ENCODE data around the gene KCNK1. TPM values are rescaled to one million over a fixed set of nuclear protein-coding genes. Genes with fewer than 3 reads are reported as not detected.

The KCNK1 gene
- total RNA-seq, 1 experiment from 2014 or later = 13.3 TPM

DNA sequence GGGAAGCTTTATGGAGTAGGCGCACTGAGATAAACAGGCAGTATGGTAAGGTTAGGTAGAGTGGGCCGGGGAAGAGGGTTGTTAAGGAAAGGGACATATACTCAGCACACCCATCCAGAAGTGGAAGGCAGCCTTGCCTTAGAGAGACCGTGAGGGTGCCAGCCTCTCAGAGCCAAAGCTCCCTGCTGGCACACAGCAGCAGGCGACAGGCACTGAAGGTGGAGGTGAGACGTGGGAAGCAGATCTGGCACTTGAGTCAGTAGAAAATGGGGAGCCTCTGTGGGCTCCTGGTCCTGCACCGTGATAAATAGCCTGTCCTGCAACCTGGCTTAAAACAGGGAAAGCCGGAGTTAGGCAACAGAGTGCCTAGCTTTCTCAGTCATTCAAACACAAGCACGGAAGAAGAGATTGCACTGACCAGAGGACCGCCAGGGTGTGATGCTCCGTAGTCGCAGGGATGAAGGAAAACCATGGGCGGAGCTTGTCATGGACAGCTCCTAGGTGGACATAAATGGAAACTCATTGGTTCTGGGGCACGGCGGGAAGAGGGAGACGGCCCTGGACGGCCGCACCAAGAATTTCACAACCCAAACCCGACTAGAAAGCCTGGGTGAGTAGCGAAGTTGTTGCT lies 15.5 kb downstream of the KCNK1 start (continued):
- no peak for TF ChIP-seq ZNF219 (CRISPR knock-in tag; IDR thresholded peaks at IDR 0.05; ENCODE audit: borderline replicate concordance)

GRCh38 chr1:233631810-233632405 lies 18.0 kb downstream of the KCNK1 start:
- CTCF ChIA-PET = interaction anchor here (1.6 kb wide), 1 partner anchor 44 kb away, joined by 4 read pairs; no protein-coding TSS in a partner anchor
- H3K4me3 Mint-ChIP-seq = no peak overlapping the region

GRCh38 chr1:233632436-233632835 lies 18.5 kb downstream of the KCNK1 start:
- ChIA-PET CTCF (interaction anchor here (1.6 kb wide), 1 partner anchor 43 kb away, joined by 4 read pairs; no protein-coding TSS in a partner anchor), POLR2A (no interaction called here)
- no peak for ATAC-seq
- no peaks in the 10 kb centered on the region for H3K27me3 Mint-ChIP-seq (ENCODE audit: low read depth)
- H3K27ac Mint-ChIP-seq = no peak overlapping the region
- peaks cover 44% of the 10 kb centered on the region for H3K4me1 Mint-ChIP-seq
- H3K9me3 Mint-ChIP-seq = peaks cover 7% of the 10 kb centered on the region
- DNase-seq (ENCODE audit: low spot score) = no peak
- H3K4me3 Mint-ChIP-seq = no peak overlapping the region
- peaks cover 13% of the 10 kb centered on the region for H3K36me3 Mint-ChIP-seq
- TF ChIP-seq ATF1 (CRISPR knock-in tag; IDR thresholded peaks at IDR 0.05) = no peak
- no peak for TF ChIP-seq AFF4 (CRISPR knock-in tag; IDR thresholded peaks at IDR 0.05; ENCODE audit: borderline replicate concordance)
- TF ChIP-seq CBFB (CRISPR knock-in tag; IDR thresholded peaks at IDR 0.05; ENCODE audit: low read depth) = no peak
- TF ChIP-seq SMAD3 (CRISPR knock-in tag; IDR thresholded peaks at IDR 0.05; ENCODE audit: borderline replicate concordance) = no peak
- TF ChIP-seq TP53 (CRISPR knock-in tag; IDR thresholded peaks at IDR 0.05) = no peak
- no peak for TF ChIP-seq PRRX2 (CRISPR knock-in tag; IDR thresholded peaks at IDR 0.05)
- TF ChIP-seq NFE2L1 (CRISPR knock-in tag; IDR thresholded peaks at IDR 0.05) = no peak
- TF ChIP-seq ETV6 (CRISPR knock-in tag; IDR thresholded peaks at IDR 0.05) = no peak
- no peak for TF ChIP-seq AR (CRISPR knock-in tag; IDR thresholded peaks at IDR 0.05)

More at GRCh38 chr1:233631810-233632405, 18.0 kb downstream of the KCNK1 start:
- TF ChIP-seq ELF4 (CRISPR knock-in tag; IDR thresholded peaks at IDR 0.05; ENCODE audit: low read depth) = no peak
- no peak for TF ChIP-seq FOXP1 (CRISPR knock-in tag; IDR thresholded peaks at IDR 0.05; ENCODE audit: borderline replicate concordance)
- TF ChIP-seq CBFB (CRISPR knock-in tag; IDR thresholded peaks at IDR 0.05; ENCODE audit: low read depth) = no peak
- no peak for TF ChIP-seq NR2C2 (CRISPR knock-in tag; IDR thresholded peaks at IDR 0.05)
- no peak for TF ChIP-seq E2F4 (CRISPR knock-in tag; IDR thresholded peaks at IDR 0.05; ENCODE audit: borderline replicate concordance, low read depth)
- TF ChIP-seq, protein P1, sequence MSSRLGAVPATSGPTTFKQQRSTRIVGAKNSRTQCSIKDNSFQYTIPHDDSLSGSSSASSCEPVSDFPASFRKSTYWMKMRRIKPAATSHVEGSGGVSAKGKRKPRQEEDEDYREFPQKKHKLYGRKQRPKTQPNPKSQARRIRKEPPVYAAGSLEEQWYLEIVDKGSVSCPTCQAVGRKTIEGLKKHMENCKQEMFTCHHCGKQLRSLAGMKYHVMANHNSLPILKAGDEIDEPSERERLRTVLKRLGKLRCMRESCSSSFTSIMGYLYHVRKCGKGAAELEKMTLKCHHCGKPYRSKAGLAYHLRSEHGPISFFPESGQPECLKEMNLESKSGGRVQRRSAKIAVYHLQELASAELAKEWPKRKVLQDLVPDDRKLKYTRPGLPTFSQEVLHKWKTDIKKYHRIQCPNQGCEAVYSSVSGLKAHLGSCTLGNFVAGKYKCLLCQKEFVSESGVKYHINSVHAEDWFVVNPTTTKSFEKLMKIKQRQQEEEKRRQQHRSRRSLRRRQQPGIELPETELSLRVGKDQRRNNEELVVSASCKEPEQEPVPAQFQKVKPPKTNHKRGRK (CRISPR knock-in tag; IDR thresholded peaks at IDR 0.05; ENCODE audit: borderline replicate concordance) = no peak
- TF ChIP-seq, protein P2, sequence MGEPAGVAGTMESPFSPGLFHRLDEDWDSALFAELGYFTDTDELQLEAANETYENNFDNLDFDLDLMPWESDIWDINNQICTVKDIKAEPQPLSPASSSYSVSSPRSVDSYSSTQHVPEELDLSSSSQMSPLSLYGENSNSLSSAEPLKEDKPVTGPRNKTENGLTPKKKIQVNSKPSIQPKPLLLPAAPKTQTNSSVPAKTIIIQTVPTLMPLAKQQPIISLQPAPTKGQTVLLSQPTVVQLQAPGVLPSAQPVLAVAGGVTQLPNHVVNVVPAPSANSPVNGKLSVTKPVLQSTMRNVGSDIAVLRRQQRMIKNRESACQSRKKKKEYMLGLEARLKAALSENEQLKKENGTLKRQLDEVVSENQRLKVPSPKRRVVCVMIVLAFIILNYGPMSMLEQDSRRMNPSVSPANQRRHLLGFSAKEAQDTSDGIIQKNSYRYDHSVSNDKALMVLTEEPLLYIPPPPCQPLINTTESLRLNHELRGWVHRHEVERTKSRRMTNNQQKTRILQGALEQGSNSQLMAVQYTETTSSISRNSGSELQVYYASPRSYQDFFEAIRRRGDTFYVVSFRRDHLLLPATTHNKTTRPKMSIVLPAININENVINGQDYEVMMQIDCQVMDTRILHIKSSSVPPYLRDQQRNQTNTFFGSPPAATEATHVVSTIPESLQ (CRISPR knock-in tag; IDR thresholded peaks at IDR 0.05) = no peak
- TF ChIP-seq ETV6 (CRISPR knock-in tag; IDR thresholded peaks at IDR 0.05) = no peak
- no peak for TF ChIP-seq OVOL2 (CRISPR knock-in tag; IDR thresholded peaks at IDR 0.05; ENCODE audit: borderline replicate concordance)
- Mint-ChIP-seq H3K4me1 (peaks cover 40% of the 10 kb centered on the region), H3K36me3 (peaks cover 8% of the 10 kb centered on the region), H3K9me3 (peaks cover 7% of the 10 kb centered on the region), H3K27me3 (ENCODE audit: low read depth) (no peaks in the 10 kb centered on the region), H3K27ac (no peak overlapping the region)
- ATAC-seq (no peak), DNase-seq (ENCODE audit: low spot score) (no peak)
- POLR2A ChIA-PET = no interaction called here
